Mesodermal cell (in vitro differentiated cells): ENCODE measurements around the gene SUSD2.

ENCODE experiments used
- H3K27ac ChIP-seq: 2 replicates; pipeline ENCODE4 v1.7.0; 2013; ENCODE audit warnings: mild to moderate bottlenecking, low read depth, low read length, moderate library complexity; ENCODE audit not compliant: severe bottlenecking
- H3K36me3 ChIP-seq: 2 replicates; pipeline ENCODE4 v1.7.1; 2013; ENCODE audit warnings: mild to moderate bottlenecking, low read length, moderate library complexity; ENCODE audit not compliant: control insufficient read depth, insufficient read depth
- H3K4me1 ChIP-seq: one replicate; pipeline ENCODE4 v1.7.1; 2013; ENCODE audit warnings: mild to moderate bottlenecking, low read length; ENCODE audit not compliant: insufficient read depth, control insufficient read depth, poor library complexity, severe bottlenecking
- H3K4me3 ChIP-seq: 2 replicates; pipeline ENCODE4 v1.7.0; 2013; ENCODE audit warnings: low read length, control low read depth, mild to moderate bottlenecking; ENCODE audit not compliant: insufficient read depth, poor library complexity, severe bottlenecking; ENCODE audit errors: extremely low read depth
- H3K9me3 ChIP-seq: 2 replicates; pipeline ENCODE4 v1.7.1; 2013; ENCODE audit warnings: mild to moderate bottlenecking, low read length, moderate library complexity; ENCODE audit not compliant: control insufficient read depth
- WGBS, 2 experiments: methylation state at CpG; one replicate each; pipeline ENCODE4 v1.1.5; 2013; ENCODE audit warnings: missing lambda C conversion rate in 2 of 2; ENCODE audit not compliant: insufficient coverage in 2 of 2; 5-methylcytosine and 5-hydroxymethylcytosine counted together

The SUSD2 gene

DNA sequence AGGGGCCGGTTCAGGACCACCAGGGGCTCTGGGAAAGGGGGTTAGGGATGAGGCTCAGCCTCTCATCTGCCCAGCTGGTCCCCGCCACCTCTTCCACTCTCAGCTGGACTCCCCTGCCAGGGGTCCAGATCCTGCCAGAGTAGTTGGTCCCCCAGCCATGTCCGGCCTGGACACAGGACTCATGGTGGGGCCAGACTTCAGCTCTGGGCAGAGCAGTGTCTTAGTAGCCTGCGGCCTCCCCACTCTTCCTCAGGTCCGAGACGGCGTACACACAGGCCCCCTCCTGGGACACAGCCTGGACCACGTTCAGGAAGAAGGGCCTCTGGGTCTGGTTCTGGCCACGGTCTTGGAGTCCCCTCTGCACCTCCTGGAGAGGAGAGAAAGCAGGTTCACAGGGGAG, 38.5 kb downstream of the SUSD2 start:
- Histone ChIP-seq H3K4me1 (peaks cover 4% of the 10 kb centered on the region), H3K9me3 (peaks cover 4% of the 10 kb centered on the region), H3K27ac (no peak overlapping the region), H3K36me3 (no peaks in the 10 kb centered on the region), H3K4me3 (no peak overlapping the region)
- WGBS, 2 experiments, result 93 to 95% methylated on average over 8 to 9 of the region's 9 CpGs

DNA sequence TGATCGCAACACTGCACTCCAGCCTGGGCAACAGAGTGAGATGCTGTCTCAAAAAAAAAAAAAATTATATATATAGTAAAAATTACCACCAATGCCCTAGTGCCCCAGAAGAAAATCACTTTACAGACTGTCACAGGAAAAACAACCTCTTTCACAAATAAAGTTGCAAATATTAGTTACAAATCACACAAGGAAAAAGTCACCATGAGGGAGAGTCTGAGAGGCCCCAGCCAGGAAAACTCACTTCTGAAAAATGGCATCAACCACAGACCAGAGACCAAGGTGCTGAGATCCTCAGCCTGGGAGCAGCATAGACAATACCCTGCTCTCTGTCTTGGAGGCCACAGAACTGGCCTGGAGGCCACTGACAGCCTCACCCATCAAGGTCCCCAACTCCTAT, 43.2 kb downstream of the SUSD2 start:
- peaks cover 4% of the 10 kb centered on the region for H3K4me1 ChIP-seq
- no CpG with 5 or more reads among the region's 1 CpG for WGBS, 2 experiments

GRCh38 chr22:24225044-24225601, 43.8 kb downstream of the SUSD2 start:
- H3K4me3 ChIP-seq, result no peak overlapping the region
- H3K27ac ChIP-seq, result no peak overlapping the region
- peaks cover 9% of the 10 kb centered on the region for H3K9me3 ChIP-seq
- WGBS, 2 experiments, result 85 to 89% methylated on average over 9 to 10 of the region's 14 CpGs
- peaks cover 4% of the 10 kb centered on the region for H3K4me1 ChIP-seq
- no peaks in the 10 kb centered on the region for H3K36me3 ChIP-seq

More for the DNA sequence above, 43.2 kb downstream of the SUSD2 start:
- Histone ChIP-seq H3K4me3 (no peak overlapping the region), H3K27ac (no peak overlapping the region), H3K9me3 (peaks cover 9% of the 10 kb centered on the region), H3K36me3 (no peaks in the 10 kb centered on the region)

- H3K9me3 ChIP-seq, result peaks cover 9% of the 10 kb centered on the region
- 91 to 95% methylated on average over 8 to 10 of the region's 14 CpGs for WGBS, 2 experiments
- H3K36me3 ChIP-seq, result no peaks in the 10 kb centered on the region
- H3K4me3 ChIP-seq, result no peak overlapping the region
- H3K27ac ChIP-seq, result no peak overlapping the region
- H3K4me1 ChIP-seq, result peaks cover 4% of the 10 kb centered on the region
These were observed 44.7 kb downstream of the SUSD2 start for GRCh38 chr22:24225951-24226350.

DNA sequence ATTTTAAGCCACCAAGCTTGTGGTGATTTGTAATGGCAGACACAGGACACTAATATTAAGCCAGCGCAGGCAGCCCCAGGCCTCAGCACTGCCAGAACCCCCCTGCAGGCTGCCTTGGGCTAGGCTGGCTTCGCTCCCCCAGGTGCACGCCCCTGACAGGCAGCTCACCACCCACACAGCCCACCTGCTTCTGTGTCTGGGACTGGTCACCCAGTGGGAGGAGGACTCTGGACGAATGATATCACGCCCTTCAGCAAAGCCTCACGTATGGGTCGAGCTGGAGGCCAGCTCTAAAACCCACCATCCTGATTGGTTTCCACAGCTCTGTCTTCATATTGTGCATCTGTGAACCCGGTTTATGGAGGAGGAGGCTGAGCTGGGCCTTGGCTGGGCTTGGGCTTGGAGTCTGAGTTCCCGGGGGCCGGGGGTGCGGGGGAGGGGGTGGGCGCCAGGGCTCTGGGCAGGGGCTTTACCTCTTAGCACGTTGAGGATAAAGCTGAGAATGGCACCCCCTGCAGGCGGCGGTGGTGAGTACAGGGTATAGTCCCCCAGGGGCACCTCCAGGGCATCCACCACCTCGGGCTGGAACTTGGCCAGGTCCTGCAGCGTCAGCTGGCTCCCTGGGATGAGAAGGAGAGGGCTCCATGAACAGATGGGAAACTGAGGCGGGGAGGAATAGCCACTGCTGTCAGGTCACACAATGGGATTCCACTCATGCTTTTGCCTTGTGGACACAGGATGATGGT, 49.8 kb downstream of the SUSD2 start:
- Histone ChIP-seq H3K36me3 (no peaks in the 10 kb centered on the region), H3K9me3 (no peaks in the 10 kb centered on the region), H3K4me1 (no peaks in the 10 kb centered on the region), H3K27ac (no peak overlapping the region), H3K4me3 (no peak overlapping the region)
- WGBS, 2 experiments, result 52 to 69% methylated on average over 9 to 14 of the region's 18 CpGs

DNA sequence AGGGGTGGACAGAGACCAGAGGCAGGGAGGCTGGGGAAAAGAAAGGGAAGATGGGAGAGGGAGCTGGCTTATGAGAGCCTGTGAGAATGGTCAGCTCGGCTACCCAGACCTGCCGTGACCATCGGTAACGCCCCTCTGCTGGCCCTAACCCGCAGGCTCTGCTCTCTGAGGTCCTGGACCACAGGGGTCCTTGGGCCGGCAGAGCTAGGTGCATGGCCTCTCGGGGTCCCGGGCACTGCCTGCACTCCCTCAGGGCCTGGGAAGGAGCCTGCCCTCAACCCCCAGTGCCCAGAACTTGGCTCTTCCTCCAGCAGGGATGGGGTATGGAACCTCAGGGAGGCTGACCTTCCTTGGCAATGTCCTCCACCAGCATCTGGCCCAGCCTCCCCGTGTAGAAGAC, 50.4 kb downstream of the SUSD2 start:
- H3K36me3 ChIP-seq, result no peaks in the 10 kb centered on the region
- 95 to 100% methylated on average over 4 to 8 of the region's 9 CpGs for WGBS, 2 experiments
- H3K9me3 ChIP-seq, result no peaks in the 10 kb centered on the region
- H3K4me3 ChIP-seq, result no peak overlapping the region
- no peaks in the 10 kb centered on the region for H3K4me1 ChIP-seq
- H3K27ac ChIP-seq, result no peak overlapping the region

DNA sequence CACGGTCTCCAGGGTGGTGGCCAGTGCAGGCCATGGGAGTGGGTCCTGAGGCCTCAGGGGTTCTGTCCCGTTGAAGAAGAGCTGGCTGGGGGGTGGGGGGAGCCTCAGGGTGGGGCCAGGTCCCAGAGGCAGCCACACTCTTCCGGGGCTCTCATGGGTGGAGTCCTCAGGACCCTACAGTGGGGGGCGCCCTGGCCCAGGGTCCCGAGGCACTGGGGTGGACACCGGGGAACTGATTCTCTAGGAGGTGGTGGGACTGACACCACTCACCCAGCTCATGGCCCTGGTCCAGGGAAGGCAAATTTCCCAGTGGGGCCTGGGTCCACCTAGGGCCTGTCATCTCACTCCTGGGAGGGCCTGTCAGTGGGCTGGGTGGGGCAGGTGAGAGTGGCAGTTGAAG, 50.8 kb downstream of the SUSD2 start:
- Histone ChIP-seq H3K27ac (no peak overlapping the region), H3K4me1 (no peaks in the 10 kb centered on the region), H3K9me3 (no peaks in the 10 kb centered on the region), H3K4me3 (no peak overlapping the region), H3K36me3 (no peaks in the 10 kb centered on the region)
- WGBS, 2 experiments, result 93 to 100% methylated on average over 2 to 5 of the region's 6 CpGs

DNA sequence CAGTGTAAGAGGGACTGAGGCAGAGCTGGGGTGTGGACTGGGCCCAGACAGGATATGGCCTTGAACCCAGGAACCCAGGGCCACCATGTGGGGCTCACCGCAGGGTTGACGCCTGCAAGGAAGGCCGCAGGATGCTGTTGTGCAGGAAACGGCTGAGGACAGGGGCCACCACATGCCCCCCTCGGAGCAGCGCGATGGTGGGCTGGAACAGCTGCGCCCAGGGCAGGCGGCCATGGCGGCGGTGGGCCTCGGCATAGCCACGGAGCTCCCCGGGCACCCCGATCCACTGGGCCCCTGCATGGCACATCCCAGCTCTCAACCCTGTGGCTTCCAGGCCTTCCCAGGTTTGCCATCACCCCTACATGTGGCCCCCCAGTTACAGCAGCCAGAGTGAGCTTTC, 51.4 kb downstream of the SUSD2 start:
- Histone ChIP-seq H3K27ac (no peak overlapping the region), H3K4me3 (no peak overlapping the region), H3K9me3 (no peaks in the 10 kb centered on the region), H3K4me1 (no peaks in the 10 kb centered on the region), H3K36me3 (no peaks in the 10 kb centered on the region)
- 96 to 98% methylated on average over 15 of the region's 15 CpGs for WGBS, 2 experiments

DNA sequence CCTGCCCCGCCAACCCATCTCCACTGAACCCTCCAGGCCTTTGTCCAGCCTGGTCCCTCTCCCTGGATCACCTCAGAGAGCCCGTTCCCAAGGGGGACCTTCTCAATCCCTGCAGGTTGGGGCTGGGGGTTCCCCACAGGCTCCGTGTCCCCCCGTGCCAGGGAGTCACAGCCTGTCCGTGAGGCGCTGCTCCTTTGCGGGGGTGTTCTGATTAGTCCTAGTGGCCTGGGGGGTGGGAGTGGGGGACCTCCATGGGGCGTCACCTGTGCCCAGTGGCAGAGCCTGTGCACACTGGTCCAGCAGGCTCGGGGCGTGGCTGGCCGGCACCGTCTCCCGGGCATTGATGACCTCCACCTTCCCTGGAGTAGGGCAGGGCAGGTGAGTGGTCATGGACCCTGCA, 51.9 kb downstream of the SUSD2 start:
- no peak overlapping the region for H3K4me3 ChIP-seq
- WGBS, 2 experiments, result 94% methylated on average over 7 to 10 of the region's 13 CpGs
- H3K4me1 ChIP-seq, result no peaks in the 10 kb centered on the region
- H3K36me3 ChIP-seq, result no peaks in the 10 kb centered on the region
- no peak overlapping the region for H3K27ac ChIP-seq
- H3K9me3 ChIP-seq, result no peaks in the 10 kb centered on the region

GRCh38 chr22:24233816-24234215, 52.5 kb downstream of the SUSD2 start:
- H3K36me3 ChIP-seq, result no peaks in the 10 kb centered on the region
- H3K27ac ChIP-seq, result no peak overlapping the region
- WGBS, 2 experiments, result 95 to 98% methylated on average over 14 of the region's 14 CpGs
- H3K4me1 ChIP-seq, result no peaks in the 10 kb centered on the region
- H3K4me3 ChIP-seq, result no peak overlapping the region
- H3K9me3 ChIP-seq, result no peaks in the 10 kb centered on the region

- Histone ChIP-seq H3K4me1 (no peaks in the 10 kb centered on the region), H3K9me3 (no peaks in the 10 kb centered on the region), H3K36me3 (no peaks in the 10 kb centered on the region), H3K27ac (no peak overlapping the region), H3K4me3 (no peak overlapping the region)
- WGBS, 2 experiments, result 86 to 90% methylated on average over 4 of the region's 4 CpGs
These were observed 54.0 kb downstream of the SUSD2 start for GRCh38 chr22:24235315-24235714.
